ENCODE measurements around the gene DNAJA4.

GRCh38 chr15:78229431-78230406 is 34.6 kb upstream of the DNAJA4 start:
- TF ChIP-seq CTCF (IDR thresholded peaks at IDR 0.05; ENCODE audit: poor library complexity, severe bottlenecking) (no peak), REST (IDR thresholded peaks at IDR 0.05; ENCODE audit: borderline replicate concordance) (no peak), EZH2 (IDR thresholded peaks at IDR 0.05; ENCODE audit: borderline replicate concordance, insufficient read depth, low read length, poor library complexity, severe bottlenecking) (no peak), MXI1 (conservative IDR thresholded peaks at IDR 0.05; ENCODE audit: poor library complexity, severe bottlenecking) (no peak)

Measured in neural cell (in vitro differentiated cells).